ENCODE measurements around the gene P3R3URF.

P3R3URF gene

DNA sequence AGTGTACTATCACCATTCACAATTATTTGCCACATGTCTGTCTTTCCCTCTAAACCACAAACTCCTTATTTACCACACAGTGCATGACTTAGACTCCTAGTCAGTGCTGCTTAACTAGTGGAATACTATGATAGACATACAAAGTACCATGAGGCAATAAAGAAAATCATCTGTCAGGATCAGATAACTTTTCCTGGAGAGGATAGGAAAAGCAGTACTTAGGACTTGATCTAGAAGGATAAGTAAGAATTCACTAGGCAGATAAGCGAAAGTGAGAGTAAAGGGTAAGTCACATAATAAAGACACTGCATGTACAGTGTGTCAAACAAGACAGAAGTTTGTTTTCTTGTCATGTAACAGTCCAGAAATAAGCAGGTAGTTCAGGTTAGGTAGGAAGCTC lies 22.6 kb downstream of the P3R3URF start:
- peak in 1 of 2 donors; percentile 3 for DNase-seq
- Histone ChIP-seq H3K4ac (ENCODE audit: low read depth, low read length) (no peak overlapping the region), H3K27ac (ENCODE audit: low read depth, low read length) (no peak overlapping the region), H2BK120ac (ENCODE audit: insufficient read depth, low read length, poor library complexity) (no peak overlapping the region), H3K36me3 (ENCODE audit: control insufficient read depth in 1 of 2, insufficient read depth in 2 of 2, low read length in 2 of 2) (no peaks in the 10 kb centered on the region), H3K4me2 (ENCODE audit: low read length) (no peak overlapping the region), H3K23ac (ENCODE audit: low read length) (no peak overlapping the region), H3K27me3 (ENCODE audit: insufficient read depth, low read length) (no peaks in the 10 kb centered on the region), H3K9ac (ENCODE audit: low read length) (no peak overlapping the region), H3K14ac (ENCODE audit: low read length) (no peak overlapping the region), H2AFZ (ENCODE audit: insufficient read depth, low read length, poor library complexity) (no peak overlapping the region), H4K91ac (ENCODE audit: low read depth, low read length) (no peak overlapping the region), H2BK12ac (ENCODE audit: low read length) (no peak overlapping the region), H2BK5ac (ENCODE audit: low read depth, low read length, poor library complexity) (no peak overlapping the region), H2AK5ac (ENCODE audit: low read length) (no peak overlapping the region), H3K18ac (ENCODE audit: low read length) (no peak overlapping the region), H3K4me1 (ENCODE audit: control insufficient read depth in 1 of 2, insufficient read depth in 2 of 2, low read length in 2 of 2) (no peaks in the 10 kb centered on the region), H4K8ac (ENCODE audit: low read depth, low read length) (no peak overlapping the region), H3K79me2 (ENCODE audit: control insufficient read depth, insufficient read depth, low read length, poor library complexity) (no peaks in the 10 kb centered on the region), H3K4me3 (ENCODE audit: low read depth, low read length) (no peak overlapping the region), H4K12ac (ENCODE audit: low read depth, low read length) (no peak overlapping the region), H3K79me1 (ENCODE audit: low read length) (no peaks in the 10 kb centered on the region), H3K9me3 (ENCODE audit: insufficient read depth, low read depth, low read length) (no peaks in the 10 kb centered on the region)
- no CpG with 5 or more reads among the region's 1 CpG for WGBS (ENCODE audit: extremely low coverage, insufficient coverage, insufficient read length)

DNA sequence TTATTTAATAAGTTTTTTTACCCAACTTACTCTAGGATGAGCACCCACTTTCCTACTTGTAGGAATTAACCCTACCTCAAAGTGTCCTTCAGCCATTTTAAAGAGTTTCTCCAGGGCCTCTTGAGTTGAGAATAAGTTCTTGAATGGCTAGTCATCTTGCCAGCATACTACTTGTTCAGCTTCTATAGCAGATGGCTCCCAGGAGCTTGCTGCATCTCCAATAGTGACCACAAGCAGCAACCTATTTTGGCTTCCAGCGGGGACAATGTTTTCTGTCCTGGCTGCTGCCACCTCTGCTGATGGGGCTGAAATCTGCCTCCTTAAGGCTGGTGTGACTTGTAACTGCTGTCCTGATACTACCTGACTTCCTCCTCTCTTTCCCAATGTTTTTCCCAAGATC lies 23.1 kb downstream of the P3R3URF start:
- Histone ChIP-seq H3K9ac (ENCODE audit: low read length) (peak overlapping the region; percentile 9), H3K4me1 (ENCODE audit: control insufficient read depth in 1 of 2, insufficient read depth in 2 of 2, low read length in 2 of 2) (no peaks in the 10 kb centered on the region), H3K23ac (ENCODE audit: low read length) (no peak overlapping the region), H3K18ac (ENCODE audit: low read length) (no peak overlapping the region), H3K4me2 (ENCODE audit: low read length) (no peak overlapping the region), H3K79me1 (ENCODE audit: low read length) (no peaks in the 10 kb centered on the region), H4K91ac (ENCODE audit: low read depth, low read length) (no peak overlapping the region), H2BK5ac (ENCODE audit: low read depth, low read length, poor library complexity) (no peak overlapping the region), H3K79me2 (ENCODE audit: control insufficient read depth, insufficient read depth, low read length, poor library complexity) (no peaks in the 10 kb centered on the region), H3K14ac (ENCODE audit: low read length) (no peak overlapping the region), H2AFZ (ENCODE audit: insufficient read depth, low read length, poor library complexity) (no peak overlapping the region), H2BK120ac (ENCODE audit: insufficient read depth, low read length, poor library complexity) (no peak overlapping the region), H3K9me3 (ENCODE audit: insufficient read depth, low read depth, low read length) (no peaks in the 10 kb centered on the region), H3K27me3 (ENCODE audit: insufficient read depth, low read length) (no peaks in the 10 kb centered on the region), H3K27ac (ENCODE audit: low read depth, low read length) (no peak overlapping the region), H4K12ac (ENCODE audit: low read depth, low read length) (no peak overlapping the region), H3K36me3 (ENCODE audit: control insufficient read depth in 1 of 2, insufficient read depth in 2 of 2, low read length in 2 of 2) (no peaks in the 10 kb centered on the region), H2BK12ac (ENCODE audit: low read length) (no peak overlapping the region), H3K4ac (ENCODE audit: low read depth, low read length) (no peak overlapping the region), H3K4me3 (ENCODE audit: low read depth, low read length) (no peak overlapping the region), H2AK5ac (ENCODE audit: low read length) (no peak overlapping the region), H4K8ac (ENCODE audit: low read depth, low read length) (no peak overlapping the region)
- DNase-seq, result no peak
- WGBS (ENCODE audit: extremely low coverage, insufficient coverage, insufficient read length), result no CpG with 5 or more reads among the region's 1 CpG

DNA sequence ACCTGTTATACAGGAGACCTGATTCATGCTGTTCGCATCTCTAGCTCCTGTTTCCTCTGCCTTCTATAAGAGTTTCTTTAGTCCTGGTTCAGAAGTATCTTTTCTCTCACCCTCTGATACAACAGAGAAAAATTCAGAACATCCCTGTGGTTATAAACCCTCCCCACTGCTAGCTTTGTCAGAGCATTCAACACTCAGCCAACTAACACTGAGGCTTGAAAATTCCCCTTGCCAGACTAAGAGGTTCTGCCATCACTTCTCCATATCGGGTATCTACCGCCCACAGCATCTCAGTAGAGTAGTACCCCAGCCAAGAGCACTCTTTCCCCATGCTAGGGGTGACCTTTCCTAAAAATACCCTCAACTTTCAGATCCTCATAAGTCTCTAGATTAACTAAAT lies 24.3 kb downstream of the P3R3URF start:
- no peaks in the 10 kb centered on the region for H3K9me3 ChIP-seq (ENCODE audit: insufficient read depth, low read depth, low read length)
- H2AFZ ChIP-seq (ENCODE audit: insufficient read depth, low read length, poor library complexity), result no peak overlapping the region
- H2BK5ac ChIP-seq (ENCODE audit: low read depth, low read length, poor library complexity), result no peak overlapping the region
- H3K4me1 ChIP-seq (ENCODE audit: control insufficient read depth in 1 of 2, insufficient read depth in 2 of 2, low read length in 2 of 2), result no peaks in the 10 kb centered on the region
- no peak overlapping the region for H4K8ac ChIP-seq (ENCODE audit: low read depth, low read length)
- no peak overlapping the region for H4K12ac ChIP-seq (ENCODE audit: low read depth, low read length)
- no peak overlapping the region for H3K4me3 ChIP-seq (ENCODE audit: low read depth, low read length)
- H4K91ac ChIP-seq (ENCODE audit: low read depth, low read length), result no peak overlapping the region
- peak; percentile 13 to 62 for DNase-seq
- H2BK12ac ChIP-seq (ENCODE audit: low read length), result no peak overlapping the region
- H2BK120ac ChIP-seq (ENCODE audit: insufficient read depth, low read length, poor library complexity), result no peak overlapping the region
- H3K18ac ChIP-seq (ENCODE audit: low read length), result no peak overlapping the region
- H3K4me2 ChIP-seq (ENCODE audit: low read length), result no peak overlapping the region
- no CpG with 5 or more reads among the region's 3 CpGs for WGBS (ENCODE audit: extremely low coverage, insufficient coverage, insufficient read length)
- no peaks in the 10 kb centered on the region for H3K36me3 ChIP-seq (ENCODE audit: control insufficient read depth in 1 of 2, insufficient read depth in 2 of 2, low read length in 2 of 2)
- no peak overlapping the region for H3K4ac ChIP-seq (ENCODE audit: low read depth, low read length)
- no peak overlapping the region for H3K27ac ChIP-seq (ENCODE audit: low read depth, low read length)
- no peak overlapping the region for H3K14ac ChIP-seq (ENCODE audit: low read length)
- H3K79me2 ChIP-seq (ENCODE audit: control insufficient read depth, insufficient read depth, low read length, poor library complexity), result no peaks in the 10 kb centered on the region
- no peak overlapping the region for H3K23ac ChIP-seq (ENCODE audit: low read length)
- H3K9ac ChIP-seq (ENCODE audit: low read length), result no peak overlapping the region
- H3K79me1 ChIP-seq (ENCODE audit: low read length), result no peaks in the 10 kb centered on the region
- H2AK5ac ChIP-seq (ENCODE audit: low read length), result no peak overlapping the region
- no peaks in the 10 kb centered on the region for H3K27me3 ChIP-seq (ENCODE audit: insufficient read depth, low read length)

- Histone ChIP-seq H3K79me1 (ENCODE audit: low read length) (no peaks in the 10 kb centered on the region), H3K79me2 (ENCODE audit: control insufficient read depth, insufficient read depth, low read length, poor library complexity) (no peaks in the 10 kb centered on the region), H3K27me3 (ENCODE audit: insufficient read depth, low read length) (no peaks in the 10 kb centered on the region), H3K27ac (ENCODE audit: low read depth, low read length) (no peak overlapping the region), H3K4me3 (ENCODE audit: low read depth, low read length) (no peak overlapping the region), H3K14ac (ENCODE audit: low read length) (no peak overlapping the region), H4K12ac (ENCODE audit: low read depth, low read length) (no peak overlapping the region), H3K4me1 (ENCODE audit: control insufficient read depth in 1 of 2, insufficient read depth in 2 of 2, low read length in 2 of 2) (no peaks in the 10 kb centered on the region), H2BK120ac (ENCODE audit: insufficient read depth, low read length, poor library complexity) (no peak overlapping the region), H3K4me2 (ENCODE audit: low read length) (no peak overlapping the region), H2BK12ac (ENCODE audit: low read length) (no peak overlapping the region), H2AK5ac (ENCODE audit: low read length) (no peak overlapping the region), H3K23ac (ENCODE audit: low read length) (no peak overlapping the region), H3K18ac (ENCODE audit: low read length) (no peak overlapping the region), H3K9me3 (ENCODE audit: insufficient read depth, low read depth, low read length) (no peaks in the 10 kb centered on the region), H3K4ac (ENCODE audit: low read depth, low read length) (no peak overlapping the region), H2AFZ (ENCODE audit: insufficient read depth, low read length, poor library complexity) (no peak overlapping the region), H4K8ac (ENCODE audit: low read depth, low read length) (no peak overlapping the region), H4K91ac (ENCODE audit: low read depth, low read length) (no peak overlapping the region), H2BK5ac (ENCODE audit: low read depth, low read length, poor library complexity) (no peak overlapping the region), H3K36me3 (ENCODE audit: control insufficient read depth in 1 of 2, insufficient read depth in 2 of 2, low read length in 2 of 2) (no peaks in the 10 kb centered on the region), H3K9ac (ENCODE audit: low read length) (no peak overlapping the region)
- DNase-seq, result no peak
- WGBS (ENCODE audit: extremely low coverage, insufficient coverage, insufficient read length), result no CpG with 5 or more reads among the region's 2 CpGs
These were observed 26.2 kb downstream of the P3R3URF start for GRCh38 chr1:46150085-46150484.
